Naive thymus-derived CD4-positive, alpha-beta T cell (primary cell): ENCODE results near the gene ANKHD1. TPM values are rescaled to one million over a fixed set of nuclear protein-coding genes. Genes with fewer than 3 reads are reported as not detected.

Source experiments
- ATAC-seq: fragments of 150-1000 bp; cut with Tn5 transposase; 2 replicates; pipeline ENCODE4 v1.10.0; 2021; ENCODE audit warnings: mild to moderate bottlenecking, moderate library complexity
- CTCF ChIA-PET: fragments of 350-600 bp; sonication (Branson Sonifier 250); formaldehyde crosslinking; loops from one replicate; lab custom pipeline; 2021; ENCODE audit warnings: antibody characterized with exemption; lab: Charles Lee
- POLR2A ChIA-PET: fragments of 350-600 bp; sonication (Branson Sonifier 250); formaldehyde crosslinking; loops from one replicate; lab custom pipeline; 2021; ENCODE audit warnings: antibody characterized with exemption, inconsistent platforms; lab: Charles Lee
- DNase-seq, 9 donors: peaks; one replicate each; pipeline versions ENCODE4 v3.0.0 to v3.0.0-alpha.2; 2020 to 2022; ENCODE audit warnings: mixed read lengths in 1 of 9
- H3K27ac ChIP-seq: one replicate; pipeline ENCODE4 v1.7.0; 2013; ENCODE audit warnings: mild to moderate bottlenecking, low read depth, low read length, moderate library complexity
- H3K27me3 ChIP-seq, 2 donors: one replicate each; pipeline ENCODE4 v1.7.0; 2013; ENCODE audit warnings: low read length in 2 of 2, mild to moderate bottlenecking in 2 of 2, moderate library complexity in 2 of 2; ENCODE audit not compliant: control insufficient read depth in 2 of 2, insufficient read depth in 2 of 2
- H3K36me3 ChIP-seq, 3 experiments: 1 replicate in 2 of 3; 2 replicates in 1 of 3; pipeline ENCODE4 v1.7.0; 2013; ENCODE audit warnings: low read length in 3 of 3, mild to moderate bottlenecking in 3 of 3, moderate library complexity in 1 of 3; ENCODE audit not compliant: insufficient read depth in 3 of 3, control insufficient read depth in 2 of 3
- H3K4me1 ChIP-seq, 2 donors: one replicate each; pipeline ENCODE4 v1.7.0; 2013; ENCODE audit warnings: low read length in 2 of 2, mild to moderate bottlenecking in 2 of 2, moderate library complexity in 1 of 2; ENCODE audit not compliant: control insufficient read depth in 2 of 2, insufficient read depth in 2 of 2
- H3K4me3 ChIP-seq: 2 replicates; pipeline ENCODE4 v1.7.0; 2013; ENCODE audit warnings: mild to moderate bottlenecking, low read length
- H3K9me3 ChIP-seq, 3 experiments: 1 replicate in 2 of 3; 2 replicates in 1 of 3; pipeline ENCODE4 v1.7.0; 2013; ENCODE audit warnings: low read length in 3 of 3; ENCODE audit not compliant: control insufficient read depth in 2 of 3
- H3K27ac Mint-ChIP-seq, 9 donors: one replicate each; pipeline ENCODE4 v1.8.0; 2020 to 2022; ENCODE audit warnings: mixed read lengths in 9 of 9, mild to moderate bottlenecking in 8 of 9, moderate library complexity in 5 of 9, inconsistent platforms in 2 of 9
- H3K27me3 Mint-ChIP-seq, 5 donors: one replicate each; pipeline ENCODE4 v1.8.0; 2021 to 2022; ENCODE audit warnings: mixed read lengths in 5 of 5, mild to moderate bottlenecking in 1 of 5
- H3K36me3 Mint-ChIP-seq, 5 donors: one replicate each; pipeline ENCODE4 v1.8.0; 2020 to 2022; ENCODE audit warnings: mixed read lengths in 5 of 5, mild to moderate bottlenecking in 3 of 5, inconsistent platforms in 1 of 5
- H3K4me1 Mint-ChIP-seq, 7 donors: one replicate each; pipeline ENCODE4 v1.8.0; 2020 to 2022; ENCODE audit warnings: mixed read lengths in 7 of 7, mild to moderate bottlenecking in 3 of 7, inconsistent platforms in 1 of 7
- H3K4me3 Mint-ChIP-seq, 10 donors: one replicate each; pipeline ENCODE4 v1.8.0; 2020 to 2022; ENCODE audit warnings: mild to moderate bottlenecking in 10 of 10, mixed read lengths in 10 of 10, moderate library complexity in 6 of 10, inconsistent platforms in 2 of 10
- H3K9me3 Mint-ChIP-seq, 11 donors: one replicate each; pipeline ENCODE4 v1.8.0; 2020 to 2022; ENCODE audit warnings: mixed read lengths in 11 of 11, mild to moderate bottlenecking in 4 of 11, inconsistent platforms in 1 of 11, moderate library complexity in 1 of 11
- intact Hi-C, 2 donors: fragments of 100-400 bp; cut with micrococcal nuclease; formaldehyde crosslinking; loops; one replicate each; pipeline ENCODE4 v1.15.1; 2023
- polyA plus RNA-seq, 2 donors: library from polyadenylated mRNA; unstranded; fragments of 300-500 nt; fragmentation: Illumina TruSeq; gene quantifications; one replicate each; pipeline ENCODE4 v1.2.3, GENCODE V29; 2021
- total RNA-seq, 6 experiments: library from RNA in 5 of 6; stranded (reverse) in 5 of 6; gene quantifications; 1 replicate in 5 of 6; 2 replicates in 1 of 6; pipeline ENCODE4 v1.2.3 and lab custom pipeline; 2021 to 2026

The ANKHD1 gene
- total and polyA plus RNA-seq, 7 experiments from 2014 or later = 63.1 to 240 (median 203) TPM

- Mint-ChIP-seq H3K9me3 (no peaks in the 10 kb centered on the region), H3K4me1 (peaks cover 22 to 48% (median 36%) of the 10 kb centered on the region in 7 donors), H3K4me3 (peak overlapping the region; percentile 85 to 99 (median 92)), H3K27ac (peak overlapping the region; percentile 93 to 99 (median 98)), H3K36me3 (peaks cover 11 to 36% (median 13%) of the 10 kb centered on the region in 5 donors), H3K27me3 (no peaks in the 10 kb centered on the region)
- DNase-seq (no peak), ATAC-seq (no peak)
- H3K4me3 ChIP-seq = peak overlapping the region; percentile 83
- POLR2A ChIA-PET = interaction anchor here (0.6 to 11.7 kb wide), 22 partner anchors 8 to 983 kb away, joined by 3 to 248 read pairs (median 4); partner anchors contain the start of genes ANKHD1, APBB3, CD14 and HARS1
- CTCF ChIA-PET = interaction anchor here (0.6 to 2.2 kb wide), 10 partner anchors 9 to 175 kb away, joined by 3 to 12 read pairs (median 4); partner anchors contain the start of genes IK and NDUFA2
- H3K36me3 ChIP-seq = peaks cover 10 to 33% (median 15%) of the 10 kb centered on the region in 3 experiments
- no peaks in the 10 kb centered on the region for H3K27me3 ChIP-seq
- peaks cover 12 to 20% of the 10 kb centered on the region in 2 donors for H3K4me1 ChIP-seq
- H3K9me3 ChIP-seq = no peaks in the 10 kb centered on the region
- intact Hi-C loops = loop anchor here (1.0 to 5.0 kb wide), 13 partner anchors 10 to 1090 kb away; partner anchors contain the start of genes ANKHD1 (in 2 of the 2), APBB3 (in 2 of the 2), SLC35A4 (in 2 of the 2) and SRA1 (in 2 of the 2)
- H3K27ac ChIP-seq = peak overlapping the region; percentile 89
Measured at GRCh38 chr5:140546851-140547507, 145.3 kb downstream of the ANKHD1 start.

- H3K36me3 Mint-ChIP-seq = peaks cover 11 to 33% (median 14%) of the 10 kb centered on the region in 5 donors
- peak within 1 kb of the TSS; percentile 89 for H3K27ac ChIP-seq
Measured at GRCh38 chr5:140547508-140548299, 146.1 kb downstream of the ANKHD1 start, which contains the start of gene EIF4EBP3. EIF4EBP3 (plus strand) TSS chr5:140547662; CDS start chr5:140547738, 76 bp downstream.

GRCh38 chr5:140548300-140548688, 146.7 kb downstream of the ANKHD1 start:
- CTCF ChIA-PET = interaction anchor here (1.3 to 2.2 kb wide), 5 partner anchors 28 to 171 kb away, joined by 5 to 12 read pairs (median 7); partner anchors contain the start of genes CD14, IK and NDUFA2
- intact Hi-C loops = loop anchor here (2.0 to 5.0 kb wide), 4 partner anchors 154 to 1089 kb away; partner anchors contain the start of genes CYSTM1 (in 1 of the 2), HDAC3 (in 1 of the 2), RELL2 (in 1 of the 2) and ZMAT2 (in 1 of the 2)
- Mint-ChIP-seq H3K4me3 (peak overlapping the region; percentile 85 to 99 (median 92)), H3K36me3 (peaks cover 13 to 34% (median 20%) of the 10 kb centered on the region in 5 donors), H3K27ac (peak overlapping the region; percentile 93 to 99 (median 98)), H3K4me1 (peaks cover 28 to 55% (median 42%) of the 10 kb centered on the region in 7 donors), H3K9me3 (no peaks in the 10 kb centered on the region), H3K27me3 (no peaks in the 10 kb centered on the region)
- no peaks in the 10 kb centered on the region for H3K9me3 ChIP-seq
- no peaks in the 10 kb centered on the region for H3K27me3 ChIP-seq
- DNase-seq = no peak
- POLR2A ChIA-PET = interaction anchor here (0.8 to 11.7 kb wide), 21 partner anchors 8 to 170 kb away, joined by 3 to 248 read pairs (median 4); partner anchors contain the start of genes ANKHD1, APBB3, CD14 and HARS1
- peak; percentile 1 for ATAC-seq
- H3K27ac ChIP-seq = peak overlapping the region; percentile 89
- H3K36me3 ChIP-seq = peaks cover 10 to 28% (median 15%) of the 10 kb centered on the region in 3 experiments
- H3K4me1 ChIP-seq = peaks cover 12 to 20% of the 10 kb centered on the region in 2 donors
- peak overlapping the region; percentile 83 for H3K4me3 ChIP-seq

More at GRCh38 chr5:140547508-140548299, 146.1 kb downstream of the ANKHD1 start, which contains the start of gene EIF4EBP3:
- ATAC-seq (peak; percentile 98), DNase-seq (peak; percentile 76 to 90 (median 88))
- POLR2A ChIA-PET = interaction anchor here (0.6 to 11.7 kb wide), 29 partner anchors 8 to 984 kb away, joined by 3 to 248 read pairs (median 4); partner anchors contain the start of genes ANKHD1, APBB3, CD14 and HARS1
- Histone ChIP-seq H3K4me3 (peak within 1 kb of the TSS; percentile 83), H3K9me3 (no peaks in the 10 kb centered on the region), H3K36me3 (peaks cover 10 to 31% (median 15%) of the 10 kb centered on the region in 3 experiments), H3K4me1 (peaks cover 12 to 20% of the 10 kb centered on the region in 2 donors), H3K27me3 (no peaks in the 10 kb centered on the region)
- intact Hi-C loops = loop anchor here (1.0 to 5.0 kb wide), 14 partner anchors 10 to 1090 kb away; partner anchors contain the start of genes ANKHD1 (in 2 of the 2), APBB3 (in 2 of the 2), SLC35A4 (in 2 of the 2) and SRA1 (in 2 of the 2)
- peaks cover 22 to 49% (median 37%) of the 10 kb centered on the region in 7 donors for H3K4me1 Mint-ChIP-seq
- CTCF ChIA-PET = interaction anchor here (0.6 to 2.2 kb wide), 11 partner anchors 8 to 175 kb away, joined by 3 to 12 read pairs (median 5); partner anchors contain the start of genes CD14, IK and NDUFA2
- no peaks in the 10 kb centered on the region for H3K27me3 Mint-ChIP-seq
- peak within 1 kb of the TSS; percentile 85 to 99 (median 92) for H3K4me3 Mint-ChIP-seq
- H3K9me3 Mint-ChIP-seq = no peaks in the 10 kb centered on the region
- H3K27ac Mint-ChIP-seq = peak within 1 kb of the TSS; percentile 93 to 99 (median 98)

GRCh38 chr5:140548791-140549190, 147.2 kb downstream of the ANKHD1 start:
- peaks cover 33 to 60% (median 47%) of the 10 kb centered on the region in 7 donors for H3K4me1 Mint-ChIP-seq
- Histone ChIP-seq H3K36me3 (peaks cover 10 to 27% (median 15%) of the 10 kb centered on the region in 3 experiments), H3K4me3 (no peak overlapping the region), H3K27me3 (no peaks in the 10 kb centered on the region), H3K9me3 (no peaks in the 10 kb centered on the region), H3K27ac (peak overlapping the region; percentile 89), H3K4me1 (peaks cover 12 to 20% of the 10 kb centered on the region in 2 donors)
- peak overlapping the region; percentile 85 to 99 (median 92) for H3K4me3 Mint-ChIP-seq
- no peak for ATAC-seq
- H3K36me3 Mint-ChIP-seq = peaks cover 13 to 36% (median 21%) of the 10 kb centered on the region in 5 donors
- ChIA-PET CTCF (interaction anchor here (1.3 to 2.2 kb wide), 4 partner anchors 28 to 99 kb away, joined by 5 to 12 read pairs (median 9); partner anchors contain the start of genes CD14, IK and NDUFA2), POLR2A (interaction anchor here (0.9 to 11.7 kb wide), 11 partner anchors 9 to 162 kb away, joined by 3 to 248 read pairs (median 19); partner anchors contain the start of genes ANKHD1, APBB3, CD14 and IK)
- H3K27ac Mint-ChIP-seq = peak overlapping the region; percentile 93 to 99 (median 98)
- DNase-seq = no peak
- H3K27me3 Mint-ChIP-seq = no peaks in the 10 kb centered on the region
- intact Hi-C loops = loop anchor here (2.0 to 5.0 kb wide), 4 partner anchors 154 to 1089 kb away; partner anchors contain the start of genes CYSTM1 (in 1 of the 2), HDAC3 (in 1 of the 2), RELL2 (in 1 of the 2) and ZMAT2 (in 1 of the 2)
- peaks cover 0 to 2% (median 0%) of the 10 kb centered on the region in 11 donors for H3K9me3 Mint-ChIP-seq
